HG03378 (cell line): Measurements from ENCODE around the gene MS4A13.
"Not testable (repeated sequence)": the region's sequence is repeated elsewhere in the genome, so short reads cannot be mapped to it uniquely, and the experiment has no call there.

Experiments used
- ATAC-seq: cut with Tn5 transposase; IDR thresholded peaks from one replicate; pipeline ENCODE4 v1.9.1; 2021; ENCODE audit warnings: mild to moderate bottlenecking, moderate library complexity; ENCODE audit not compliant: unreplicated experiment

The MS4A13 gene, protein sequence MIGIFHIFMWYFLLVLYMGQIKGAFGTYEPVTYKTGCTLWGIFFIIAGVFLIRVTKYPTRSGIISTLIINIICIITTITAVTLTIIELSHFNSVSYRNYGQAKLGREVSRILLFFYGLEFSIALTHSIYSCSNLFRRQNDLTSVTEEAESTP

DNA sequence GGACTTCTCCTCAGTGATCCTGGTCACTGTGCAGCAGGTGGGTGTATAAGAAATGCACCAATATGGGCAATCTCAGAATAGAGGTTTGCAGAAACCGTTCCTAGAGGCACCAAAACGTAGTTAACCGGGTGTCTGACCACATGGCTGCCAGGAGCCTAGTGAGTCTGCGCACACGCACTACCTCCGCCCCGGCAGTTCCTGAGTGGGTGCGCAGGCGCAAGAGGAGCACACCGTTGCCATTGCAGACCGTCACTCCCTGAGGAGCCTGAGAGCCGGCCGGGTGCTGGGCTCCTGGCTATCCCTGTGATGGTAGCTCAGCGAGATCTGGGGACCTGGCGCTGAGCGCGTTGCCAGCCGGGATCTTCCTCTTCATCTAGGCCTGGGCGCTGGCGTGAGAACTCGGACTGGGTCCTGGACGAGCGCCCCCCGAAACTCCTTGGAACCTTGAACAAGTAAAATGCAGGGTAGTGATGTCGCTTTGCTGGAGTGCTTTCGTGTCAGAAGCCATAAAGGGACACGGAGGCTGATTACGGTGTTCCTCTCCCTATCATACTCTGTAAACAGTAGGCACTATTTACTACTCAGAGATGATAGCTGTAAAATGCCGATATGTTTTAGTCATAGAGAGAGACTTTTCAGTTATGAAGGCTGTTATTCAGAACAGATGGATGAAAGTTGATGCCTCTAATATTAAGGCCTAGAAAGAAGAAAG, at the start of gene MS4A13:
Gene MS4A13, plus strand, starts transcription at position 249 of the 712 bp plus-strand sequence. CDS start 2,692 bp downstream, outside the sequence.
- ATAC-seq = no peak

DNA sequence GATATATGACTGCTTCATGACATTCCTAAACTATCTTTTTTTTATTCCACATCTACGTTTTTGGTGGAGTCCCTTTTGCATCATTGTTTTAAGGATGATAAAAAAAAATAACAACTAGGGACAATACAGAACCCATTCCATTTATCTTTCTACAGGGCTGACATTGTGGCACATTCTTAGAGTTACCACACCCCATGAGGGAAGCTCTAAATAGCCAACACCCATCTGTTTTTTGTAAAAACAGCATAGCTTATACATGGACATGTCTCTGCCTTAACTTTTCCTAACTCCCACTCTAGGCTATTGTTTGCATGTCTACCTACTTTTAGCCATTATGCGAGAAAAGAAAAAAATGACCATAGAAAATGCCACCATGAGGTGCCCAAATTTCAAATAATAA, 46.4 kb upstream of the MS4A13 start:
- no peak for ATAC-seq

DNA sequence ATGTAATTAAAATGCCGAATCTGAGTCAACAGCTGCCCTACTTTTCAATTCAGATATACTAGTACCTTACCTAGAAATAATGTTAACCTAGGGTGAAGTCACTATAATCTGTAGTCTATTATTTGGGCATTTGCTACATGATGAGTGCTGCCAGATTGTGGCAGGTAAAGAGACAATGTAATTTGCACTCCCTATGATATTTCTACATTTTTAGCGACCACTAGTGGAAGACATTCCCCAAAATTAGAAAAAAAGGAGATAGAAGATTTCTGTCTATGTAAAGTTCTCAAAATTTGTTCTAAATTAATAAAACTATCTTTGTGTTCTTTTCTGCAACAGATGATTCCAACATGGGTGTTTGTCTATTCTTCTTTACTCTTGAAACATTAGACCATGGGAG, 45.5 kb upstream of the MS4A13 start:
- no peak for ATAC-seq

DNA sequence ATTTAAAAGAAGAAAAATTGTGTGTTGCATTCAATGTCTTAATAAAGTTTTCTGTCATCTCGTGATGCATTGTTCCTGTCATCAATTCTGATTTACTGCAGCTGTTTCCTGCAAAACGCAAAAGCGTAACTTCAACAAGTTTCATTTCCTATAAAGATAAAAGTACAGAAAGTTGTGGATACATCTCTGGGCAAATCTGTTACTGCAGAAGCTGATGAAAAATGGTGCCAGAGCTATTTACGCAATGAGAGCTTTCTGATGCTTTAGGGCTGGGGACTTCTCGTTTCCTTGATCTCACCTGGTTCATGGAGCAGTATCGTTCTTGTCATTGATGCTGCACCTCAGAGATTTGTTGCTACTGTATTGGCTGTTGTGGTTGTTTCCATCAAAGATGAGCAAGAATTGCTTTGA, 38.2 kb upstream of the MS4A13 start:
- ATAC-seq = peak; percentile 63

DNA sequence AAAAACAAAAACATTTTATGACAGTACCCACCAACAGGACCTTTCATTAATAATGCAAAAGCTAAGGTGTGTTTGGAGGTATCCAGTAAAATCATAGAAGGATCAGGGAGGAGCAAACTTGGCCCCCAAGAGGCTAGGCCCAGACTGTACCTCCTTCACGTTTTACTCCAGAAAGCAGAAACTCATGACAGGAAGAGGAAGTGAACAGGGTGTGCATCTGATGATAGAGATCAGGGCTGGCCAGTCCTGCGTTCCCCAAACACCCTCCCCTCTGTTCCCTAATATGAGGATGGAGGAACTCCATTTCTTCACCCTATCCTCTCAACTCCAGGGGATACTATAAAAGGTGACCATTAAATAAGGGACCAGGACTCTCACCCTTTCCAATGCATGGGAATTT, 32.8 kb upstream of the MS4A13 start:
- no peak for ATAC-seq

DNA sequence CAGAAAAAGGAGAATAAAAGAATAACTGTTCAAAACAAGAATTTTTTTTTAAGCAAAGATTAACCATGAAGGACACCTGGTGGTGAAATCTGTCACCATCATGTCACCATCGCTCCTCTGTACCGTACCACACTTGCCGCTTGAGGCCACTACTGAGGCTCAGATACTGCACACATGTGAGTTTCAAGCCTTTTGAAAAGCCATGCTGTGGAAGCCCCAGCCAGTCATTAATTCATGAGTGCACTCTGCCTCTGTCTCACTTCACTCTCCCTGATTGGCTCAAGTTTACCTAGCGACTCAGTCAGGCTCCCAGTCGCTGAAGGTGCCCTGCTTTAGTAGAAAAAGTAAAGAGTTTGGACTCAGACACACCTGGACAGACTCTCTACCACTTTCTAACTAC, 29.2 kb upstream of the MS4A13 start:
- ATAC-seq = peak; percentile 92

DNA sequence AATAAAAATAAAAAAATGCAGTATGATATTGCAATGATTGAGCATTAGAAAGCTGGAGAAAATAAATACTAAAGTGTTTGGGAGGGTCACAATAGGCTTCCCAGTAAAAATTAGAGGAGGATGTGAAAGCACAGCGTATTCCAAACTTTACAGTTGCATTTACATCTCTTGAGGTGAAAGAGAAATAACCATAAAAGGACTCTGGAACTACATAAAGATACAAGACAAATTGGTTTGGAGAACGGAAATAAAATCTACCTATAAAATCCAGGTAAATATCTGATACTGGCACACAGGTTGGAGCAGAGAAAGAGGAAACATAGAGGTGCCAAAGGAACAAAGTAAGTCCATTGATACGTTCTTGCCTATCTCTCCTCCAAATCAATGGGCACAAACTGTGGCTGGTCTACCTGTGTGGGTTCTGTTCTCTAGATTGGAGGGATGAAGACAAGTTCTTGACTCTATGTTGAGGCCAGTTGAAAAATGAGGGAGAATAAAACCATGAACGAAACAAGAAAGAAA, 22.6 kb upstream of the MS4A13 start, which contains the start of gene MS4A12:
Gene MS4A12, plus strand, starts transcription at position 291 of the 522 bp plus-strand sequence. CDS start 4,541 bp downstream, outside the sequence.
- ATAC-seq = no peak

DNA sequence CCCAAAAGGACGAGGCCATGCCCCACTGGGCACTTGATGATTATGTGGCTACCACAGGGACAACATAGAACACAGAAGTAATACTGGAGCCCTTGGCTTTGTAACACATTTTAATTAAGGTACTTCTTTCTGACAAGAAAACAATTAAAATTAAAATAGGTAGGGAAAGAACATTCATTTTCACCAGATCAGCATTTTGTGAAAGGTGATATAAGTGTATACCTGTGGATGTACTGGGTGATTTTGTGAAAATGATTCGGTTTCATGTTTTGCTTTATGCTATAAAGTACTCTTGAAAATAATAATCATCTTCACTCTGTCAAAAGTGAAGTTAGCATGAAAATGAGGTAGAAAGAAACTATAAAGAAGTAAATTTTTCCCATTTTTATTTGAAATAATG, 21.7 kb upstream of the MS4A13 start:
- ATAC-seq = no peak

DNA sequence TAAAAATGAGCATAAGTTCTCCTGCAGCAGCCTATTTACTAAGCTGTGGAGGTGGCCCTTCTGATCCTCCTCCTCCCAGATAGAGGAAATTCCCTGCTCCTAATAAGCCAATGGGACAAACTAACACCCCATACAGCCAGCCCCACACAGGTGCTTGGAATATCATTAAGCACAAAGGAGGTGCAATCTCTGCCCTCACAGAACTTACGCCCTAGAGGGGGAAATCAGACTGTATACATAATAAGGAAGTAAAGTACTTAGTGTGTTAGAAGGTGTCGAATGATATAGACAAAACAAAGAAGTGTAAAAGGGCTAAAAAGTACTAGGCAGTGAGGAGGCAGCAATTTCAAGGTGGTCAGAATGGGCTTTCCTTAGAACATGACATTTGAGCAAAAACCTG, 16.8 kb upstream of the MS4A13 start:
- peak; percentile 19 for ATAC-seq

DNA sequence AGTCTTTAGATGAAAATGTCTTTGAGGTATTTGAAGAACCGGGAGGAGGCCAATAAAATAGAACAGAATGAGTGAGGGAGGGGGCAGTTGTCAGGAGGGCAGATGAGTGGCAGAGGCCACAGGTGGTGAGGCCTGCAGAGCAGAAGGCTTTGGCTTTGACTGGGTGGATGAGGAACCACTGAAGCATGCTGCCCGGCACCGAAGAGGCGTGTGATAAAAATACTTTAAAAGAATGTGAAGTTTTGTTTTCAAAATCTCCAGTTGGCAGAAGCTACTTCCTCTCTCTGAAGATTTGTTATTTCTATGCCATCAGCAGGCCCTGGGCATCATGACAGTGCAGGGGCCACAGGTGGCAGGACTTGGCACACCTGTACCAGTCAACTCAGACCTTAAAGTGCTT, 16.3 kb upstream of the MS4A13 start:
- ATAC-seq = peak; percentile 66

DNA sequence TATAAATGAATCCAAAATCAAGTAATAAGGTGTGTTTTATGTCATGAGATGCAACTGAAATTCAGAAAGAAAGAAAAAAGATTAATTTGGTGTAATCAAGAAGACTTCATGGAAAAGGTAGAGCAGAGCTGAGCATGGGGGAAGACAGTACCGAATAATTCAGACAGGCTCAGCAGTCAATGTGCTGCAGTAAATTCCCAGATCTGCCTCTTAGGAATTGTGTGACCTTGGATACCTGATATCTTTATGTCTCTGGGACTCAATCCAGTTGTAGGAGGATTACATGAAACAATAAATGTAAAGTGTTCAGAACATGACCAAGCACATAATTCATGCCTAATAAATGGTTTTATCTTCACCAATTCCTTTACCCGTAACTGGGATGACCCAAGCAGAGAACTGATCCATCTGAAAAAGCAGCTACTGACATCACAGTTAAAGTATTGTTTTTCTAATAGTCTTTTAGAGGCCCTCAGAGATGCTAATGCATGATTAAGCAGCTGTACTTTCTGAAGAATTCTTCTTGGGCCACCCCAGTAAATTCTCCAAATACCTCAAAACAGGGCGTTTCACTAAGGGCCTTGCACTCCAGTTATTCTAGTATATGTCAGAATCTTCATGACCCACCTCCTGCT, 14.8 kb upstream of the MS4A13 start:
- ATAC-seq = no peak

DNA sequence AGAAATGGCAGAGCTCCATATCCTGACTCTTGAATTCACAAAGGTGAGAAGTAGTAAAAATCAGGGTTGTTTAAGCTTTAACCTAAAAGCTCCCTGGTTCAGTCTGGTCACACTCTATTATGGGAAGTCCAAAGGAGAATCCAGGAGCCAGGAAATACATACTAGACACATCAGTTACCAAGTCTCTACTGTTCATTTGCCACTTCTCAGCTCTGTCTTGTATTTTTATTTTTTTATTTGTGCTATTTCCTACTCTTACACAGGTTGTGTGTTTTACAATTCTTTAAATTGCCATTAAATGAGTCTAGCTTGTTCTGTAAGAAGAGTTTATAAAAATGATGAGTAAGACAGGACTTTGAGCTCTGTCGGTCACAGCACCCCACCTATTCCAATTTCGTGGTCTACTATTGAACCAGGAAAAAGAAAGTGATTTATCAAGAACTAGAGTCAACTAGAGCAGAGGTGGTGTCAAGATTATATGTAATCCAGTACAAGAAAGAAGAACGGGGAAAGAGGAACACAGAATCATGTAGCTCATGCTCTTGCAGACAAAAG, 12.9 kb upstream of the MS4A13 start:
- ATAC-seq = no peak

DNA sequence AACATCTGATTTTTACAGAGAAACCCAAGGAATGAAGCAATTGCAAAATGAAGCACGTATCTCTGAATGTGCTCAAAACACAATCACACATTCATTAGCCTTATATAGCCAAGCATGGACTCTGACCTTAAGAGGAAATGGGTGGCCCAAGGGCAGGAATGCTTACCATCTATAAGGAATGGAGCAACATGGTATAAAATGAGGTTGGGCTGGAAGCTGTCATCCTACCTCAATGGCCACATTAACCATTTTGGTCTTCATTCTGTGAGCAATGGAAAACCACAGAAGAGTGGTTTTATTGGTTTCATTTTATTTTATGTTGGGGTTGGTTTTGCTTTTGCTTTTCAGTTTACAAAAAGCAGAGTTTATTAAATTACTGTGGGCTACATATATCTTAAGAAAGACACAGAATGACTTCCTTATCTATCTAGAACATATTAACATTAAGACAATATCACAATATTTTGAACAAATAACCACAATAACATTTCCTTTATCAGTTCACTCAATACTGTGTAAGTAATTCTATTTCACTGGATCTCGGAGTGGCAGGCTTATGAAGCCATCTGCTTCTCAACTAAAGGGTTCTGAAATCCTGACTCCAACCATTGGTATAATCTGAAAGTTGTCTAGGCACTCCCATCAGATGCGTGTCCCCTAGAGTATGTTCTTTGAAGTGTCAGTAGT, 10.8 kb upstream of the MS4A13 start:
- ATAC-seq = no peak

DNA sequence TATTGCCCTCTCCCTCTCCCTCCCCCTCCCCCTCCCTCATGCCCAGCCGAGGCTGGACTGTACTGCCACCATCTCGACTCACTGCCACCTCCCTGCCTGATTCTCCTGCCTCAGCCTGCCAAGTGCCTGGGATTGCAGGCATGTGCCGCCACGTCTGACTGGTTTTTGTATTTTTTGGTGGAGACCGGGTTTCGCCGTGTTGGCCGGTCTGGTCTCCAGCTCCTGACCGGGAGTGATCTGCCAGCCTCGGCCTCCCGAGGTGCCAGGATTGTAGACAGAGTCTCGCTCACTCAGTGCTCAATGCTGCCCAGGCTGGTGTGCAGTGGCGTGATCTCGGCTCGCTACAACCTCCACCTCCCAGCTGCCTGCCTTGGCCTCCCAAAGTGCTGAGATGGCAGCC, 5.6 kb upstream of the MS4A13 start:
- ATAC-seq = not testable (repeated sequence)

DNA sequence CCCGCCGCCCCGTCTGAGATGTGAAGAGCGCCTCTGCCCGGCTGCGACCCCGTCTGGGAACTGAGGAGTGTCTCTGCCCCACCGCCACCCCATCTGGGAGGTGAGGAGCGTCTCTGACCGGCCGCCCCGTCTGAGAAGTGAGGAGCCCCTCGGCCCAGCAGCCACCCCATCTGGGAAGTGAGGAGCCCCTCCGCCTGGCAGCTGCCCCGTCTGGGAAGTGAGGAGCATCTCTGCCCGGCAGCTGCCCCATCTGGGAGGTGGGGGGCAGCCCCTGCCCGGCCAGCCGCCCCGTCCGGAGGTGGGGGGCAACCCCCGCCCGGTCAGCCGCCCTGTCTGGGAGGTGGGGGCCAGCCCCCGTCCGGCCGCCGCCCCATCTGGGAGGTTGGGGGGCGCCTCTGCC, 5.0 kb upstream of the MS4A13 start:
- not testable (repeated sequence) for ATAC-seq

DNA sequence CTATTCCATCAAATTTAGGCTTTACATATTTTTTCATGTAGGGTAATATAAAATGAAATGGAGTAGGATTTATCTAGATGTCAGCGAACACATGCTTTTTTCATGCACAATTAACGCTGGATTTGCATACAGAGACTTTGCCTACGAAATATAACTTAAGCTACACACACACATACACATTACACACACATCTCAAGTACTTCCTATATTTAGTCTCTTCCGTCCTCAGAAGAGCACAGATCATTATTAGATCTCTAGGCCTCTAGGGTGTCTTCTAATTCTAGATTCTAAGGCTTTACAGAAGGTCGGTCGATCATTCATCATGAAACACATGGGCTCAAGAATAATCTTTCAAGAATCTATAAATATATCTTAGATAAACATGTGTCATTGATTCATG, 3.8 kb upstream of the MS4A13 start:
- ATAC-seq = no peak

DNA sequence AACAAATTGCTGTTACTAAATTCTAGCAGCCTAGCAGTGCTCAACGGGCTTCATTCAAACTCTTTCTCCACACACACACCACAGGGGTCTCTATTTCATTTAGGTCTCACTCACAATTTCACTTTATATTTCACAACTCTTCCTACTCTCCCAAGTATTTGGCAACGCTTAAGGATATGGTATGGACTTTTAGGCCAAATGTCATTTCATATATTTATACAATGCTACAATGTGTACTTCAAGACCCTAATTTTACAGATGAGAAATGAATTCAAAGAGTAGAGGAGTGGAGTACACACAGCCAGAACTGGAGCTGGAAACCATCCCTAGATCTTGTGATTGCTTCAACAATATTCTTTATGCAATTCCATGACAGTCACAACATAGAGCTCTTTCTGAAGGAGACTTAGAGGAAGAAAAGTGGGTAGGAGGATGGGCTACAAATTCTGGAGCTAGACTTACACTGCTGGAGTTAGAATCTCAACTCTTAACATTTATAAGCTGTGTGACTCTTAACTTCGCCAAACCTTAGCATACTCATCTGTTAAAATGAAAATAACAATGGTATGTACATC, 2.5 kb upstream of the MS4A13 start:
- no peak for ATAC-seq

DNA sequence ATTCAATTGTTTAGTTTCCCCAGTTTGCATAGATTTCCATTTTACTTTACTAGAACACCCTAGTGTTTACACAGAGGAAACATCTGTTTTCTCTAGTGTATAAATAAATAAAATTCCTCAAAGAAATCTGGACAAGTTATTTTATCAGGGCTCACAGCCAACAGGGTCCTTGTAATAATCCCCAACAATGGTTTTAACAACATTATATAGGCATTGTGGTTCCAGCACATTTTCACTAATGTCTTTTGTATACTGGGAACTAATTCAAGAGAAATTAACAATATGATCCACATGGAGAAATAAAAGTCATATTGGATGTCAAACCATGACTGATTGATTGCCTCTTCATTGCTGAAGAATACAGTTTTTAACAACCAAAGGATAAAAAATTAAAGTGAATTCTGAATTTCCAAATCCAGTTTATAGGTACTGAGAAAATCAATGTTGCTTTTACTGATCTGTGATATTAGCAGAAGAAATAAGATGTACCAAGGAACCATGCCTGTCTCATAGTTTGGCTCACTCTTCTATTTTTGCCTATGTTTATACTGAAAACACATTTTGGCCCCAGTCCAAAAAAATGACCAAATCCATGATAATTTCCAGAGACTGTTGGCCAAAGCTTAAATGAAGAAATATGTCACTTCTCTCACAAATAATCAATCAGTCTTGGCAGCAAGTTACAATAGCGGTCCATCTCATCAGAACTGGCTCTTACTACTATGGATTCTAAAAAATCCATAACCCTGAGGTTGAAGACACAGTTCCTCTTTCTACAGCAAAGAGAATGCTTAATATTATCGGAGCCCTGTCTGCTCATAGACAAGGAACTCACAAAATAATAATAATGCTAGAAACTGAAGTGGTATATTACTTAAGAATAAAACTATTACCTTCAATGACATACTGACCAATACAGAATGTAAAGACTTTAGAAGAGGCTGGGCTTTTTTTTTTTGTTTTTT, 1.4 kb upstream of the MS4A13 start:
- ATAC-seq = no peak

DNA sequence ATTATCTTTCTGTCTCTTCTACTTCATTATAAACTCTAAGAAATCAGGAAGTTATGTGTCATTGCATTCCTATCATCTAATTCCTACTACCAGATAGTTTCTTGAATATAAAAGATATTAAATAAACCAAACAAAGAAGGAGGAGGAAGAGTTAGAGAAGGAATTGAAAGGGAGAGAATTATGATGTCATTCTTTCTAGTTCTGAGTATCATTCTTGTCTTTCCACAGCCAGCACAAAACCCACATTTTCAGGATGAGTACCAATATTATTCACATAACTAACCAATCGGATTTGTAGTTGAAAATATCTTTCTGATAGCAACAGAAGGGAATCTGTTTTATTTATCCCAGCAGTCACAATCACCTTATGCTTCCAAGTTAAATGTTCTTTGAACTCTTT, 13.3 kb downstream of the MS4A13 start:
- ATAC-seq = peak; percentile 35

DNA sequence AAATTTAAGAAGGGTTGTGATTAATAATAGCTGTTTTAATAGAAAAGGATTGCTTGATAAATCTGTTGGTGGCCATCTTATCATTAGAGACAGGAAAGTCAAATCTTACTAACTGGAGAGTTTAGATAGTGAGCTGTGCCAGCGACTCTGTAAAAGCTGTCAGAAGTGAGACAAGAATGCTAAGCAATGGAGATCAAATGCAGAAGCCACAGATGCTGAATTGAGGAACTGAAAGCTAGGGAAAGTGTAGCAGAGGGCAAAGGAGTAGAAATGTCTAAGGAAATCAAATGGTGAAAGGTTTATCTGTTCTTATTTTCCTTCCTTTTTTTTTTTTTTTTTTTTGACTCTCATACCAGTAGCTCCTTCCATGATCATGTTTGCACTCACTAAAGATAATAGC, 13.7 kb downstream of the MS4A13 start:
- ATAC-seq = peak; percentile 73
